GM23248 (cell line): ENCODE data around the gene CSNK1G2. TPM values are rescaled to one million over a fixed set of nuclear protein-coding genes. Genes with fewer than 3 reads are reported as not detected.

Experiments
- DNase-seq: peaks from one replicate; pipeline ENCODE4 v3.0.0-alpha.2; 2015
- H2AFZ ChIP-seq: fragments of 200-600 bp; sonication (generic); 2 replicates; pipeline ENCODE4 v1.6.1; 2016; ENCODE audit warnings: antibody characterized with exemption
- H3F3A ChIP-seq: fragments of 200-600 bp; sonication (generic); 2 replicates; pipeline ENCODE4 v1.6.1; 2016; ENCODE audit warnings: mild to moderate bottlenecking, antibody characterized with exemption, mixed run types; ENCODE audit not compliant: insufficient read depth
- H3K27ac ChIP-seq: fragments of 200-600 bp; sonication (generic); 2 replicates; pipeline ENCODE4 v1.5.1; 2016; ENCODE audit warnings: mild to moderate bottlenecking
- H3K27me3 ChIP-seq: fragments of 200-600 bp; sonication (generic); replicated peaks from 2 replicates; pipeline ENCODE4 v1.6.1; 2016; ENCODE audit warnings: mild to moderate bottlenecking; ENCODE audit not compliant: insufficient read depth
- H3K36me3 ChIP-seq: fragments of 200-600 bp; sonication (generic); 2 replicates; pipeline ENCODE4 v1.6.1; 2016; ENCODE audit warnings: low read depth, mild to moderate bottlenecking
- H3K4me1 ChIP-seq: fragments of 200-600 bp; sonication (generic); 2 replicates; pipeline ENCODE4 v1.6.1; 2016; ENCODE audit warnings: mild to moderate bottlenecking; ENCODE audit not compliant: insufficient read depth
- H3K4me2 ChIP-seq: fragments of 200-600 bp; sonication (generic); one replicate; pipeline ENCODE4 v1.6.1; 2016; ENCODE audit warnings: mild to moderate bottlenecking; ENCODE audit not compliant: unreplicated experiment
- H3K4me3 ChIP-seq: fragments of 200-600 bp; sonication (generic); 2 replicates; pipeline ENCODE4 v1.5.1; 2016; ENCODE audit warnings: mild to moderate bottlenecking
- H3K79me2 ChIP-seq: fragments of 200-600 bp; sonication (generic); 2 replicates; pipeline ENCODE4 v1.6.1; 2016; ENCODE audit warnings: mild to moderate bottlenecking; ENCODE audit not compliant: insufficient read depth
- H3K9ac ChIP-seq: fragments of 200-600 bp; sonication (generic); 2 replicates; pipeline ENCODE4 v1.6.1; 2016; ENCODE audit warnings: mild to moderate bottlenecking
- H3K9me2 ChIP-seq: fragments of 200-600 bp; sonication (generic); 2 replicates; pipeline ENCODE4 v1.6.1; 2016; ENCODE audit warnings: mixed run types, mild to moderate bottlenecking, moderate library complexity; ENCODE audit not compliant: insufficient read depth
- H3K9me3 ChIP-seq: fragments of 200-600 bp; sonication (generic); one replicate; pipeline ENCODE4 v1.6.1; 2017; ENCODE audit warnings: low read depth
- H4K20me1 ChIP-seq: fragments of 200-600 bp; sonication (generic); 2 replicates; pipeline ENCODE4 v1.6.0; 2016; ENCODE audit not compliant: insufficient read depth
- EZH2 ChIP-seq: fragments of 200-600 bp; sonication (generic); IDR thresholded peaks from 2 replicates; pipeline ENCODE4 v1.6.1; 2018; ENCODE audit warnings: antibody characterized with exemption, mild to moderate bottlenecking; ENCODE audit not compliant: insufficient read depth, poor library complexity, severe bottlenecking
- EZH2phosphoT487 ChIP-seq: fragments of 200-600 bp; sonication (generic); IDR thresholded peaks from 2 replicates; pipeline ENCODE4 v1.6.1; 2018; ENCODE audit warnings: antibody characterized with exemption, moderate library complexity, mild to moderate bottlenecking, low read depth; ENCODE audit not compliant: insufficient read depth
- WGBS, 2 experiments: methylation state at CpG; one replicate each; pipeline ENCODE4 v1.1.6; 2015 to 2017; ENCODE audit warnings: low lambda C conversion rate in 2 of 2, low coverage in 1 of 2; ENCODE audit errors: missing lambda C conversion rate in 2 of 2; 5-methylcytosine and 5-hydroxymethylcytosine counted together
- in situ Hi-C: fragments of 300-500 bp; cut with MboI; formaldehyde crosslinking; loops from 2 replicates; pipeline ENCODE4 v1.15.0; 2020
- polyA plus RNA-seq: library from polyadenylated mRNA; unstranded; fragments of >200 nt; fragmentation: Nextera tagmentation; extraction: Ambion mirVana; gene quantifications from 2 replicates; pipeline ENCODE4 v1.2.1, GENCODE V29; 2016
- total RNA-seq: library from RNA; depleted of rRNA; stranded (reverse); fragments of >200 nt; shearing (Covaris generic); gene quantifications from 2 replicates; pipeline ENCODE4 v1.2.3, GENCODE V29; 2014

The CSNK1G2 gene
- total and polyA plus RNA-seq, 2 experiments from 2014 or later = 9.5 to 76.6 TPM

- in situ Hi-C loops = no loop called here
- Histone ChIP-seq H3K27ac (no peak overlapping the region), H3K9ac (no peak overlapping the region), H3K27me3 (no peaks in the 10 kb centered on the region), H3K9me3 (no peaks in the 10 kb centered on the region), H3K9me2 (no peaks in the 10 kb centered on the region), H3K4me1 (no peaks in the 10 kb centered on the region), H3K4me2 (no peak overlapping the region), H3K36me3 (no peaks in the 10 kb centered on the region), H2AFZ (no peak overlapping the region), H3K4me3 (no peak overlapping the region), H3K79me2 (peaks cover 86% of the 10 kb centered on the region), H3F3A (no peaks in the 10 kb centered on the region), H4K20me1 (no peaks in the 10 kb centered on the region)
- DNase-seq = no peak
- no peak for TF ChIP-seq EZH2phosphoT487
- TF ChIP-seq EZH2 = no peak
- 85 to 91% methylated on average over 15 of the region's 15 CpGs for whole genome bisulfite sequencing, 2 experiments
Measured at GRCh38 chr19:1954532-1954933, 13.6 kb downstream of the CSNK1G2 start.

- Histone ChIP-seq H3K4me2 (no peak overlapping the region), H3K9me3 (no peaks in the 10 kb centered on the region), H3K9me2 (no peaks in the 10 kb centered on the region), H3K79me2 (peaks cover 87% of the 10 kb centered on the region), H3K4me1 (no peaks in the 10 kb centered on the region), H3K27ac (no peak overlapping the region), H4K20me1 (no peaks in the 10 kb centered on the region), H3K36me3 (no peaks in the 10 kb centered on the region), H3K27me3 (no peaks in the 10 kb centered on the region), H3F3A (no peaks in the 10 kb centered on the region), H3K9ac (no peak overlapping the region), H2AFZ (no peak overlapping the region), H3K4me3 (no peak overlapping the region)
- WGBS, 2 experiments = 80% methylated on average over 42 to 47 of the region's 51 CpGs
- no peak for TF ChIP-seq EZH2phosphoT487
- TF ChIP-seq EZH2 = no peak
- no peak for DNase-seq
- in situ Hi-C loops = no loop called here
Measured at GRCh38 chr19:1955171-1956121, 14.5 kb downstream of the CSNK1G2 start.

GRCh38 chr19:1956122-1956494 is 15.1 kb downstream of the CSNK1G2 start:
- Histone ChIP-seq H3K4me2 (no peak overlapping the region), H3K27ac (no peak overlapping the region), H3K9me2 (no peaks in the 10 kb centered on the region), H3K4me1 (no peaks in the 10 kb centered on the region), H3K27me3 (no peaks in the 10 kb centered on the region), H3K9ac (no peak overlapping the region), H3K36me3 (no peaks in the 10 kb centered on the region), H3K79me2 (peaks cover 87% of the 10 kb centered on the region), H2AFZ (no peak overlapping the region), H4K20me1 (no peaks in the 10 kb centered on the region), H3K4me3 (no peak overlapping the region), H3F3A (no peaks in the 10 kb centered on the region), H3K9me3 (no peaks in the 10 kb centered on the region)
- in situ Hi-C loops = no loop called here
- DNase-seq = no peak
- TF ChIP-seq EZH2 = no peak
- WGBS, 2 experiments = 86 to 96% methylated on average over 7 to 12 of the region's 12 CpGs

- H3K27ac ChIP-seq = no peak overlapping the region
- in situ Hi-C loops = no loop called here
Measured at GRCh38 chr19:1956868-1957492, 16.0 kb downstream of the CSNK1G2 start.

More at GRCh38 chr19:1956868-1957492, 16.0 kb downstream of the CSNK1G2 start:
- peaks cover 87% of the 10 kb centered on the region for H3K79me2 ChIP-seq
- no peaks in the 10 kb centered on the region for H3K36me3 ChIP-seq
- DNase-seq = no peak
- no peaks in the 10 kb centered on the region for H3F3A ChIP-seq
- H3K9me2 ChIP-seq = no peaks in the 10 kb centered on the region
- no peak overlapping the region for H2AFZ ChIP-seq
- H3K9ac ChIP-seq = no peak overlapping the region
- no peak overlapping the region for H3K4me2 ChIP-seq
- no peak for TF ChIP-seq EZH2phosphoT487
- no peak for TF ChIP-seq EZH2
- H3K4me3 ChIP-seq = no peak overlapping the region
- no peaks in the 10 kb centered on the region for H3K27me3 ChIP-seq
- WGBS, 2 experiments = 82 to 88% methylated on average over 21 to 28 of the region's 28 CpGs
- H3K4me1 ChIP-seq = no peaks in the 10 kb centered on the region
- no peaks in the 10 kb centered on the region for H4K20me1 ChIP-seq
- H3K9me3 ChIP-seq = no peaks in the 10 kb centered on the region
